Kidney (tissue), 14 donors: Measurements from ENCODE around the gene CDC7. TPM values are rescaled to one million over a fixed set of nuclear protein-coding genes. Genes with fewer than 3 reads are reported as not detected.

Experiments used
- DNase-seq, 5 donors: peaks; one replicate each; pipeline ENCODE4 v3.0.0-alpha.2; 2013 to 2020
- FAIRE-seq: peaks from 2 replicates; lab custom pipeline; 2012; peaks lifted over from hg19 to GRCh38; lab: Jason Lieb, UNC
- H3K27ac ChIP-seq, 2 donors: one replicate each; pipeline ENCODE4 v1.7.0; 2013; ENCODE audit warnings: low read depth in 2 of 2, low read length in 2 of 2, inconsistent platforms in 1 of 2
- H3K27me3 ChIP-seq: one replicate; pipeline ENCODE4 v1.7.1; 2013; ENCODE audit warnings: low read length, inconsistent platforms; ENCODE audit not compliant: control insufficient read depth, insufficient read depth
- H3K36me3 ChIP-seq, 3 donors: one replicate each; pipeline versions ENCODE4 v1.7.0 to v1.7.1; 2013; ENCODE audit warnings: low read length in 3 of 3, control low read depth in 1 of 3, inconsistent platforms in 1 of 3; ENCODE audit not compliant: insufficient read depth in 3 of 3, control insufficient read depth in 2 of 3
- H3K4me1 ChIP-seq, 3 donors: one replicate each; pipeline versions ENCODE4 v1.7.0 to v1.7.1; 2013; ENCODE audit warnings: low read length in 3 of 3, inconsistent platforms in 1 of 3, low read depth in 1 of 3; ENCODE audit not compliant: control insufficient read depth in 2 of 3, insufficient read depth in 2 of 3
- H3K4me3 ChIP-seq, 3 donors: one replicate each; pipeline versions ENCODE4 v1.7.0 to v1.8.1; 2013; ENCODE audit warnings: low read length in 3 of 3, control low read depth in 1 of 3, inconsistent platforms in 1 of 3
- H3K9ac ChIP-seq, 3 donors: one replicate each; pipeline versions ENCODE4 v1.7.0 to v1.7.1; 2013; ENCODE audit warnings: low read length in 3 of 3, control low read depth in 1 of 3, inconsistent platforms in 1 of 3
- H3K9me3 ChIP-seq, 3 donors: one replicate each; pipeline versions ENCODE4 v1.7.0 to v1.7.1; 2013; ENCODE audit warnings: low read length in 3 of 3, control low read depth in 1 of 3, inconsistent platforms in 1 of 3; ENCODE audit not compliant: control insufficient read depth in 2 of 3, insufficient read depth in 1 of 3
- CTCF ChIP-seq: IDR thresholded peaks from 3 replicates; pipeline ENCODE4 v1.5.1; 2012; ENCODE audit warnings: mild to moderate bottlenecking, moderate library complexity, borderline replicate concordance; ENCODE audit not compliant: insufficient read depth; ENCODE audit errors: extremely low read depth
- intact Hi-C: fragments of 100-400 bp; cut with DNase I; formaldehyde crosslinking; loops from one replicate; pipeline ENCODE4 v1.11.1; 2022
- polyA plus RNA-seq: library from polyadenylated mRNA; stranded (reverse); fragments of 350-450 nt; fragmentation: Illumina TruSeq; extraction: RNeasy Lipid Tissue Mini Kit (QIAGEN cat#74804); gene quantifications from one replicate; pipeline ENCODE4 v1.2.3, GENCODE V29; 2014; ENCODE audit warnings: low read depth, low replicate concordance; ENCODE audit not compliant: insufficient read depth
- total RNA-seq: library from RNA; stranded (reverse); fragmentation: NEBNext Ultra II Directional; extraction: Animal tissue kit (Norgen Biotek cat#: 25700); gene quantifications from one replicate; pipeline ENCODE4 v1.2.1, GENCODE V29; 2021
- donor health status: control.
- donor health status: control.
- donor health status: control.
- donor health status: control.
- donor health status: control.
- donor health status: DM: yes; HTN: yes; CAD: no.
- donor health status: Normal renal cell carcinoma (clear cell type).

Gene CDC7
- total and polyA plus RNA-seq, 2 donors from 2014 or later: 1.4 to 3.2 TPM

- no peak overlapping the region for H3K4me3 ChIP-seq
- H3K27ac ChIP-seq: no peak overlapping the region
- no peak for FAIRE-seq
- no peak for TF ChIP-seq CTCF
- intact Hi-C loops: no loop called here
- no peak overlapping the region for H3K9ac ChIP-seq
- H3K36me3 ChIP-seq: no peaks in the 10 kb centered on the region
- no peaks in the 10 kb centered on the region for H3K9me3 ChIP-seq
- H3K4me1 ChIP-seq: peaks cover 0 to 2% (median 0%) of the 10 kb centered on the region in 3 donors
- DNase-seq: no peak
- H3K27me3 ChIP-seq: no peaks in the 10 kb centered on the region
These were observed 50.3 kb downstream of the CDC7 start for GRCh38 chr1:91550961-91551360.

- Histone ChIP-seq H3K4me1 (peaks cover 0 to 2% (median 0%) of the 10 kb centered on the region in 3 donors), H3K27me3 (no peaks in the 10 kb centered on the region), H3K36me3 (no peaks in the 10 kb centered on the region), H3K9me3 (no peaks in the 10 kb centered on the region), H3K9ac (no peak overlapping the region), H3K4me3 (no peak overlapping the region), H3K27ac (no peak overlapping the region)
- DNase-seq: no peak
- intact Hi-C loops: no loop called here
- no peak for TF ChIP-seq CTCF
- no peak for FAIRE-seq
These were observed 51.4 kb downstream of the CDC7 start for GRCh38 chr1:91552091-91552490.

GRCh38 chr1:91552596-91552995 lies 51.9 kb downstream of the CDC7 start:
- Histone ChIP-seq H3K9me3 (no peaks in the 10 kb centered on the region), H3K4me1 (peaks cover 0 to 2% (median 0%) of the 10 kb centered on the region in 3 donors), H3K27me3 (no peaks in the 10 kb centered on the region), H3K27ac (no peak overlapping the region), H3K9ac (no peak overlapping the region), H3K36me3 (no peaks in the 10 kb centered on the region), H3K4me3 (no peak overlapping the region)
- DNase-seq (no peak), FAIRE-seq (no peak)
- intact Hi-C loops: no loop called here
- TF ChIP-seq CTCF: no peak

- Histone ChIP-seq H3K27ac (no peak overlapping the region), H3K4me3 (no peak overlapping the region), H3K9me3 (no peaks in the 10 kb centered on the region), H3K27me3 (no peaks in the 10 kb centered on the region), H3K9ac (no peak overlapping the region), H3K4me1 (peaks cover 0 to 2% (median 0%) of the 10 kb centered on the region in 3 donors), H3K36me3 (no peaks in the 10 kb centered on the region)
- intact Hi-C loops: no loop called here
- DNase-seq: no peak
- no peak for FAIRE-seq
- TF ChIP-seq CTCF: no peak
These were observed 52.5 kb downstream of the CDC7 start for GRCh38 chr1:91553177-91553591.
